GM19099 (cell line): ENCODE results near the gene ARRDC4.

Source experiments
- POLR2A ChIP-seq: IDR thresholded peaks from 3 replicates; pipeline ENCODE4 v1.6.1; 2011; ENCODE audit warnings: low read depth; ENCODE audit not compliant: insufficient read length; ENCODE audit errors: extremely low read depth

Gene ARRDC4

DNA sequence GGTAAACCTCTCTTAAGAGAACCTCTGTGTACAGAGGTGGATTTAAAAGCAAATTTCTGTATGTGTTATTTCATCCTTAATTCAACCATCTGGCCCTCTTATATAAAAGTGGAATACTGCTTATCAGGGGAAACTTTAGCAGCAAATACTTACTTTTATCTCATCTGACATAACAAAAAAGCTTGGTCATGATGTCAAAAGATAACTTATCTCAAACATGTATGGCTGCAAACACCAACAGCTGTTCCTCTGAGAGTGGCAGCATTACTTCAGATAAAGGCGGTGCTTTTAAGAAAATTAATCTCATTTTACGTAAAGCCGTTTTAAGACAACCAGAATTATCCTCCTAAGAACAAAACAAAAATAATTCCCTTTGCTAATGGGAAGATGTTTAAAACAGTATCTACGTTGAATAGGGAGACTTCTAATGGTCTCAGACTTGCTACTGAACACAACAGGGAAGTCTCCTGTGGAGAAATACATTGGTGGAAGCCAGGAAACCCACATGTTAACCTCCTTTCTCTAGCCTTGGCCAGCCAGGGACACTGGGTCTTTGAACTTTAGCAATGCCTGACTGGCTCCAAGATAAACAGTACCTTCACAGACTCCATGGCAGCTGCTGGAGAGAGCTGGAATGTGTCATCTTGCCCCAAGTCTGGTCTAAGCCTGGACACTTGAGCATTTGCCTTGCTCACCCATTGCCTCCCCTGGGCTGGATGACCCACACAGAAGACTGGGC is 18.1 kb downstream of the ARRDC4 start:
- no peak for TF ChIP-seq POLR2A

- no peak for TF ChIP-seq POLR2A
Measured at GRCh38 chr15:97979140-97979520, 18.6 kb downstream of the ARRDC4 start.

GRCh38 chr15:97981058-97981457 is 20.6 kb downstream of the ARRDC4 start:
- no peak for TF ChIP-seq POLR2A

- no peak for TF ChIP-seq POLR2A
Measured at GRCh38 chr15:97981758-97982157, 21.3 kb downstream of the ARRDC4 start.

DNA sequence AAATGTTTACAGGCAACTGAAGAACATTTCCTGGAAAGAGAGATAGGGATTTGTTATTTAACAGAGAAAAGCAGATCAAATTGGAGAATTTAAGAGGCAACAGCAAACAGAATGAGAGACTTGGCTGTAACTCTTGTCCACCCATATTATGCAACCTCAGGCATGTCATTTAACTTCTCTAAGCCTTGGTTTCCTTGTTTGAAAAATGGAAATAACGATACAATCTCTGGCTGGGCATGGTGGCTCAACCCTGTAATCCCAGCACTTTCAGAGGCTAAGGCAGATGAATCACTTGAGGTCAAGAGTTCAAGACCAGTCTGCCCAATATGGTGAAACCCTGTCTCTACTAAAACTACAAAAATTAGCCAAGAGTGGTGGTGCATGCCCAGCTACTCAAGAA is 23.7 kb downstream of the ARRDC4 start:
- TF ChIP-seq POLR2A: no peak

- TF ChIP-seq POLR2A: no peak
Measured at GRCh38 chr15:97986781-97987180, 26.3 kb downstream of the ARRDC4 start.

DNA sequence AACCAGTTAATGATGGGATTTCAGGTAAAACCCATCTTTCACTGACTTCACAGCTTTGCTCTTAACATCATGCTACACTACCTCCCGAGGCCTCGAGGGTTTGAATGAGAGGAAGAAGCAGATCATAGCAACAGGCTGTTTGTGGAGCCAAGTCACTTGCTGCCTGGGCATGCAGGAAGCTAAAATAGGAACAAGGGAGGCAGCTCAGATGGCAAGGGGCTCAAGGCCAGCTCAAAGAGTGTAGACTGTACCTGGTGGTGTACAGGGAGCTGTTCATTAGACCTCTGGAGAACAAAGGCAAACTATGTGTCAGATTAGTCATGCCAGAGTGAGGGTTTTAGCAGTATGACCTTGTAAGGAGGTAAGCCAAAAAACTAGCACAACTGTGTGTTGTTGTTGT is 28.8 kb downstream of the ARRDC4 start:
- TF ChIP-seq POLR2A: no peak

- no peak for TF ChIP-seq POLR2A
Measured at GRCh38 chr15:97991972-97992541, 31.6 kb downstream of the ARRDC4 start.

- TF ChIP-seq POLR2A: no peak
Measured at GRCh38 chr15:97992823-97993222, 32.3 kb downstream of the ARRDC4 start.

DNA sequence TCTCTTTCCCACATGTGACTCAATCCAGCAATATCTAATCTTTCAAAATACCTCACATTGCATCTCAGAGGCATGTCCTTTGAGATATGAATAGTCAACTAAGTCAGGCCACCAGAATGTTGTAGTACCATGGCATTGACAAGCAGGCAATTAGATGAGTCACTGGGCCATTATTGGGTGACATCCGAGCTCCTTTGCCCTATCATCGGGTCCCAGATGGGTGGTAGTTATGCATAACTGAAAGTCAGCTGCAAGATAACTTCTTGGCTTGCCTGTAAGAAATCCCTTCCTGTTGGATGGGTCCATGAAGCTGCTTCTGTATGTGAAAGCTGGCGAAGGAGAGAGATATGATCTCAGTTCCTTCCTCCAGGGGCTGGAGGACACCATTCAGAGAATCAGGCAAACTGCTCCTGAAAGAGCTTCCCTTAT is 32.8 kb downstream of the ARRDC4 start:
- no peak for TF ChIP-seq POLR2A

- no peak for TF ChIP-seq POLR2A
Measured at GRCh38 chr15:97994236-97994635, 33.7 kb downstream of the ARRDC4 start.

DNA sequence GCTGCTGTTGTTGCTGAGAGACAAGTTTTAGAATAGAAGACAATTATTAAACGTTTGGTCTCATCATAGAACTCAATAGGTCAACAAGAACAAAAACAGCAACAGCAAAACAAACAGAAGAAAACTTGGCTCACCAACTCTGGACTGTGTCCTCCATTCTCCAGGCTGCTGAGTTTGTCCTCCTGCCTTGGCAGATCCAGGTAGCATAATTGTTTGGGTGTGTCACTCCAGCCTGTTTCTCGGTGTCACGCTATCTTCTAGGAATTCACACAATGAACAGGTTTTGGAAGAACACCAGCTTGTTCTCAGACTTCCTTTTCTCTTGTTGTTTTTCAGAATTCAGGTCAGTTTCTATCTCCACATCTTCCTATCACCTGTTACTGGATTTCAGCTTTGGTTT is 34.7 kb downstream of the ARRDC4 start:
- TF ChIP-seq POLR2A: no peak

GRCh38 chr15:97995881-97996603 is 35.5 kb downstream of the ARRDC4 start:
- no peak for TF ChIP-seq POLR2A

GRCh38 chr15:97998307-97999071 is 38.0 kb downstream of the ARRDC4 start:
- TF ChIP-seq POLR2A: no peak
